ENCODE data around the gene MOB2.

- TF ChIP-seq FOXM1 (IDR thresholded peaks at IDR 0.05; ENCODE audit: borderline replicate concordance), result no peak
- TF ChIP-seq SP1 (IDR thresholded peaks at IDR 0.05), result no peak
- TF ChIP-seq BHLHE40 (IDR thresholded peaks at IDR 0.05; ENCODE audit: borderline replicate concordance), result no peak
- TF ChIP-seq TARDBP (IDR thresholded peaks at IDR 0.05), result no peak
- no peak for TF ChIP-seq ZNF384 (IDR thresholded peaks at IDR 0.05)
- no peak for TF ChIP-seq FOXK2 (IDR thresholded peaks at IDR 0.05)
- TF ChIP-seq SUZ12 (IDR thresholded peaks at IDR 0.05), result no peak
- no peak for TF ChIP-seq ELF4 (IDR thresholded peaks at IDR 0.05)
- TF ChIP-seq NFRKB (IDR thresholded peaks at IDR 0.05), result no peak
- no peak for TF ChIP-seq FOXA1 (IDR thresholded peaks at IDR 0.05)
- no peak for TF ChIP-seq ARNT (IDR thresholded peaks at IDR 0.05)
- TF ChIP-seq CTBP1 (IDR thresholded peaks at IDR 0.05; ENCODE audit: borderline replicate concordance), result no peak
- no peak for TF ChIP-seq LEF1 (IDR thresholded peaks at IDR 0.05; ENCODE audit: borderline replicate concordance)
- TF ChIP-seq HDGF (IDR thresholded peaks at IDR 0.05; ENCODE audit: borderline replicate concordance), result no peak
These were observed 25.4 kb downstream of the MOB2 start for GRCh38 chr11:1460986-1461825.

All from HEK293T (cell line).